Subcutaneous abdominal adipose tissue (tissue), 5 donors: ENCODE results near the gene NPPB.

Experiments
- H3K27ac ChIP-seq: one replicate; pipeline ENCODE4 v1.7.0; 2013; ENCODE audit warnings: low read depth, mild to moderate bottlenecking, inconsistent platforms, low read length, moderate library complexity
- H3K27me3 ChIP-seq, 5 donors: one replicate each; pipeline ENCODE4 v1.7.0; 2013; ENCODE audit warnings: low read length in 5 of 5, inconsistent platforms in 1 of 5; ENCODE audit not compliant: control insufficient read depth in 5 of 5, insufficient read depth in 4 of 5
- H3K36me3 ChIP-seq, 5 donors: one replicate each; pipeline ENCODE4 v1.7.0; 2013; ENCODE audit warnings: low read length in 5 of 5; ENCODE audit not compliant: control insufficient read depth in 5 of 5, insufficient read depth in 5 of 5
- H3K4me1 ChIP-seq, 5 donors: one replicate each; pipeline ENCODE4 v1.7.0; 2013; ENCODE audit warnings: low read length in 5 of 5, mild to moderate bottlenecking in 3 of 5, moderate library complexity in 1 of 5; ENCODE audit not compliant: control insufficient read depth in 5 of 5, insufficient read depth in 5 of 5
- H3K4me3 ChIP-seq, 5 donors: one replicate each; pipeline ENCODE4 v1.7.0; 2013; ENCODE audit warnings: low read length in 5 of 5, low read depth in 1 of 5
- H3K9ac ChIP-seq, 5 donors: one replicate each; pipeline ENCODE4 v1.7.0; 2013; ENCODE audit warnings: low read length in 5 of 5, mild to moderate bottlenecking in 4 of 5, moderate library complexity in 3 of 5
- H3K9me3 ChIP-seq, 5 donors: one replicate each; pipeline ENCODE4 v1.7.0; 2013; ENCODE audit warnings: low read length in 5 of 5; ENCODE audit not compliant: control insufficient read depth in 5 of 5
- donor health status: healthy.
- donor health status: healthy.
- donor health status: healthy.
- donor health status: healthy.
- donor health status: healthy.

The NPPB gene

DNA sequence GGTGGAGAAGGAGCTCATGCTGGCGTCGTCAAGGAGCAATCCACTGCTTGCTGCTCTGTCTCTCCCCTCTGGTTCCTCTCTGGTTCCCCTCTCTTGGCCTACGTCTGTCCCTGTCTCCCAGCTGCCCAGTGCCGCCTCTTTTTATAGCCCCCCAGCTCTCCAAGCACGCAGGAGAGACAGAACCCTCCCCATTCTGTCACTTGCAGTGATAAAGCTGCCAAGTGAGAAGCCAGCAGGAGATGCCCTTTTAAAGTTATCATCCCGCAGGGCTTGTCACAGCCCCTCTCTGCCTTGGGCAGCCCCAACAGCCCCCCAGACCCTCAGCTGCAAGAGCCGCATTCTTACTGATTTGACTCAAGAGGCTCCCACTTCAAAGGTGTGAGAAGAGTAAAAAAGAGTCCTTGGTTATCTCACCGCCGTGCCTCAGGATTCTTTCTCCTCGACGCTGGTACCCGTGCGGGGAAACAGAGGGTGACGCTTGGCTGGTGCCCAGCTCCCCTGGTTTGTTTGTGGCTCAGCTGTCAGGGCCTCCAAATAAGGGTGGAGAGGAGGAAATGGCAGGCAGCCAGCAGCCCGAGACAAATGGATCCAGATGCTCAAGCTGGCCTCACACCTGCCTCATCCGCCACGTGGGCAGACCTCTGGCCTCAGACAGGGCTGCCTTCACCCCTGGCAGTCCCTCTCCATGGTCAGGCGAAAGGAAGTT is 10.9 kb downstream of the NPPB start, which contains the start of gene NPPA:
NPPA (minus strand) TSS at position 117 of the 706 bp plus-strand sequence; CDS start at position 18, 99 bp downstream.
- peaks cover 0 to 3% (median 0%) of the 10 kb centered on the region in 5 donors for H3K27me3 ChIP-seq
- no peak within 1 kb of the TSS for H3K9ac ChIP-seq
- no peak within 1 kb of the TSS for H3K27ac ChIP-seq
- H3K9me3 ChIP-seq = no peaks in the 10 kb centered on the region
- H3K36me3 ChIP-seq = peaks cover 0 to 33% (median 26%) of the 10 kb centered on the region in 5 donors
- peaks cover 0 to 9% (median 0%) of the 10 kb centered on the region in 5 donors for H3K4me1 ChIP-seq
- no peak within 1 kb of the TSS for H3K4me3 ChIP-seq

- Histone ChIP-seq H3K4me1 (peaks cover 0 to 17% (median 0%) of the 10 kb centered on the region in 5 donors), H3K9me3 (no peaks in the 10 kb centered on the region), H3K9ac (no peak overlapping the region), H3K27me3 (no peaks in the 10 kb centered on the region), H3K4me3 (no peak overlapping the region), H3K36me3 (peaks cover 6 to 53% (median 46%) of the 10 kb centered on the region in 5 donors), H3K27ac (no peak overlapping the region)
Measured at GRCh38 chr1:11845641-11846335, 13.0 kb downstream of the NPPB start.

GRCh38 chr1:11842154-11843041 is 16.3 kb downstream of the NPPB start:
- Histone ChIP-seq H3K36me3 (peaks cover 7 to 81% (median 74%) of the 10 kb centered on the region in 5 donors), H3K9ac (no peak overlapping the region), H3K27me3 (no peaks in the 10 kb centered on the region), H3K27ac (no peak overlapping the region), H3K4me3 (no peak overlapping the region), H3K4me1 (peaks cover 0 to 17% (median 0%) of the 10 kb centered on the region in 5 donors), H3K9me3 (no peaks in the 10 kb centered on the region)

DNA sequence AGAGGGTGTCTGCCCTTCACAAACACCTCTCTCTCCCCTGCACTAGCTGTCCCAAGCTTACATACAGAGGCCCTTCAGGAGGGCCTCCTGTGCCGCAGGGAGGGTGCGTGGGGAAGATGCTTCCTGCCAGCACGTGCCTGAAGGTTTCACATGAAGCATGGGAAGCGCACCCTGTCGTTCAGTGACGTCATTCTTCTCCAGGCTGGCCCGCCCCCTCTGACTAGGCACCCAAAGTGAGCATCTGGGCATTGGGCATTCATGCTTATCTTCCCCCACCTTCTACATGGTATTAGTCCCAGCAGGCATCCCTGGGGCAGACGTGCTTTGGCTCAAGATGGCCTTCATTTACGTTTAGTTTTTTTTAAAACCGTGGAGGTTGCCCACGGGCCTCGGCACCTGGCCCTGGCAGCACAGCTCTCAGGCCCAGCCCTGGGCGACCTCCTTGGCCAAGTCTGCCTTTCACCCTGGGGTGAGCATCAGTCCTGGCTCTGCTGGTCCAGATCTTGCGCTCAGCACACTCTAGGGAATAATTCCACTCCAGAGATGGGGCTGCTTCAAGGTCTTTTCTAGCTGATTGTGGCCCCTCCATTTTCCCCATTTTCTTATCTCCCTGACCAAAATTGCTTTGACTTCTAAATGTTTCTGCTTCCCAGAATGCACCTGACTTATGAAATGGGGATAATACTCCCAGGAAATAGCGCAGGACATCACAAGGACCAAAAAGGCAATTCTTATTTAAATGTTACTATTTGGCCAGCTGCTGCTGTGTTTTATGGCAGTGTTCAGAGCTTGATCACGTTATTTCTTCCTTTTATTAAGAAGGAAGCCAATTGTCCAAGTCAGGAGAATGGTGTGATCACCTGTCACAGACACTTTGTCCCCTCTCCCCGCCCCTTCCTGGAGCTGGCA is 17.2 kb downstream of the NPPB start:
- H3K27ac ChIP-seq = no peak overlapping the region
- H3K27me3 ChIP-seq = no peaks in the 10 kb centered on the region
- H3K4me1 ChIP-seq = peaks cover 0 to 17% (median 0%) of the 10 kb centered on the region in 5 donors
- H3K9me3 ChIP-seq = no peaks in the 10 kb centered on the region
- no peak overlapping the region for H3K4me3 ChIP-seq
- H3K36me3 ChIP-seq = peaks cover 7 to 83% (median 80%) of the 10 kb centered on the region in 5 donors
- no peak overlapping the region for H3K9ac ChIP-seq

- peaks cover 7 to 92% (median 90%) of the 10 kb centered on the region in 5 donors for H3K36me3 ChIP-seq
- no peak overlapping the region for H3K27ac ChIP-seq
- H3K4me3 ChIP-seq = no peak overlapping the region
- H3K9ac ChIP-seq = no peak overlapping the region
- no peaks in the 10 kb centered on the region for H3K27me3 ChIP-seq
- no peaks in the 10 kb centered on the region for H3K9me3 ChIP-seq
- peaks cover 0 to 17% (median 0%) of the 10 kb centered on the region in 5 donors for H3K4me1 ChIP-seq
Measured at GRCh38 chr1:11839727-11840705, 18.7 kb downstream of the NPPB start.

DNA sequence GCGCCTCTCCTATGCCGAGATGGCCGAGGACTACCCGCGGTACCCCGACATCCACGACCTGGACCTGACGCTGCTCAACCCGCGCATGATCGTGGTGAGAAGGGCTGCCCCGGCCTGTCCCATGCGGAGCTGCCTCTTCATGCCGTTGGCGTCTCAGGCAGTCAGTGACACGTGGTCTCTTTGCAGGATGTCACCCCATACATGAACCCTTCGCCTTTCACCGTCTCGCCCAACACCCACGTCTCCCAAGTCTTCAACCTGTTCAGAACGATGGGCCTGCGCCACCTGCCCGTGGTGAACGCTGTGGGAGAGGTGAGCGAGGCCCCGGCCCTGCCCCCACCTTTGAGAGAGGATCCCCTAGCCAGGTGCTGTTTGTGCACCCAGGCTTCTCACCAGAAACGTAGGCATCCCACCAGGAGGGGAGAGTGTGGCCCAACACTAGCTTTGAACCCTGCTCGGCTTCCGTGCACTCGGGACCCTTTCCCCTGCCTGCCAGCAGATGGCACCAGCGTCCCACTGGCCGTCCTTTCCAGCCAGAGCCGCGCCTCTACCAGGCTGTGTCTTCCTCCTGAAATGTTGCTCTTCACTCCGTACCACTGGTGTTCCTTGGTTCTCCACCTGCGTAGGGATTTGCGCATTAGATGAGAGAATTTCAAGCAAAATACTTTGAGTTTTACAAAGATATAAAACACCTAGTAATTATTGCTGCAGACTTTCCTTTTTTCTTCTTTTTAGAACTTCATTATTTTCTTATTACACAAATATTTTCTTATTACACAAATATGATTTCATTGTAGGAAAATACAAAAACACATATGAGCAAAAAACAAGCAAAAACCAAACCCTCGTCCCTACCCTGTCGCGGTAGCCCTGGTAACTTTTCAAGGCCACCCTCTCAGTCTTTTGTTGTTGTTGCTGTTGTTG is 20.1 kb downstream of the NPPB start:
- H3K27me3 ChIP-seq = no peaks in the 10 kb centered on the region
- no peak overlapping the region for H3K27ac ChIP-seq
- H3K36me3 ChIP-seq = peaks cover 7 to 93% (median 92%) of the 10 kb centered on the region in 5 donors

GRCh38 chr1:11837767-11838348 is 20.9 kb downstream of the NPPB start:
- Histone ChIP-seq H3K36me3 (peaks cover 7 to 97% (median 96%) of the 10 kb centered on the region in 5 donors), H3K9me3 (no peaks in the 10 kb centered on the region), H3K4me3 (no peak overlapping the region), H3K4me1 (peaks cover 0 to 7% (median 0%) of the 10 kb centered on the region in 5 donors), H3K27me3 (no peaks in the 10 kb centered on the region), H3K9ac (no peak overlapping the region), H3K27ac (no peak overlapping the region)

More for the DNA sequence above, 20.1 kb downstream of the NPPB start:
- no peak overlapping the region for H3K4me3 ChIP-seq
- no peaks in the 10 kb centered on the region for H3K9me3 ChIP-seq
- peaks cover 0 to 12% (median 0%) of the 10 kb centered on the region in 5 donors for H3K4me1 ChIP-seq
- H3K9ac ChIP-seq = no peak overlapping the region
